Upper lobe of left lung (tissue), 4 donors: ENCODE data around the gene TRAFD1.

Experiments
- POLR2AphosphoS5 ChIP-seq, 2 donors: sonication (generic); formaldehyde crosslinking; IDR thresholded peaks; one replicate each; pipeline ENCODE4 v1.5.1; 2017; ENCODE audit warnings: antibody characterized with exemption in 2 of 2
- TF ChIP-seq, protein P1 (sequence below), 6 experiments: fragments of 450-650 bp in 4 of 6; fragments of 200-600 bp in 2 of 6; sonication (generic) in 2 of 6; IDR thresholded peaks; one replicate each; pipeline ENCODE4 v1.5.1; 2016 to 2019; ENCODE audit warnings: antibody characterized with exemption in 6 of 6

DNA sequence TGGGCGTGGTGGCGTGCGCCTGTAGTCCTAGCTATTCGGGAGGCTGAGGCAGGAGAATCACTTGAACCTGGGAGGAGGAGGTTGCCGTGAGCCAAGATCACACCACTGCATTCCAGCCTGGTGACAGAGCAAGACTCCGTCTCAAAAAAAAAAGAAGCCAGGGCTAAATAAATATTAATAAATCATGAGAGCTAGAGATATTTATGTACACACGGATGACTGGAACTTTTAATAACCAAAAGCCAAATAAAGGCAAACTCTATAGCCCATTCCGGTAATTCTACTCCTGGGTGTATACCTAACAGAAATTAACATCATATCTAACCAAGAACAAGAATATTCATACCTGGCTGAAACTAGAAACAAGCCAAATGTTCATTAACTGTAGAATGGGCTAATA is 7.7 kb upstream of the TRAFD1 start:
- TF ChIP-seq, protein P1, sequence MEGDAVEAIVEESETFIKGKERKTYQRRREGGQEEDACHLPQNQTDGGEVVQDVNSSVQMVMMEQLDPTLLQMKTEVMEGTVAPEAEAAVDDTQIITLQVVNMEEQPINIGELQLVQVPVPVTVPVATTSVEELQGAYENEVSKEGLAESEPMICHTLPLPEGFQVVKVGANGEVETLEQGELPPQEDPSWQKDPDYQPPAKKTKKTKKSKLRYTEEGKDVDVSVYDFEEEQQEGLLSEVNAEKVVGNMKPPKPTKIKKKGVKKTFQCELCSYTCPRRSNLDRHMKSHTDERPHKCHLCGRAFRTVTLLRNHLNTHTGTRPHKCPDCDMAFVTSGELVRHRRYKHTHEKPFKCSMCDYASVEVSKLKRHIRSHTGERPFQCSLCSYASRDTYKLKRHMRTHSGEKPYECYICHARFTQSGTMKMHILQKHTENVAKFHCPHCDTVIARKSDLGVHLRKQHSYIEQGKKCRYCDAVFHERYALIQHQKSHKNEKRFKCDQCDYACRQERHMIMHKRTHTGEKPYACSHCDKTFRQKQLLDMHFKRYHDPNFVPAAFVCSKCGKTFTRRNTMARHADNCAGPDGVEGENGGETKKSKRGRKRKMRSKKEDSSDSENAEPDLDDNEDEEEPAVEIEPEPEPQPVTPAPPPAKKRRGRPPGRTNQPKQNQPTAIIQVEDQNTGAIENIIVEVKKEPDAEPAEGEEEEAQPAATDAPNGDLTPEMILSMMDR (IDR thresholded peaks at IDR 0.05): no peak
- TF ChIP-seq POLR2AphosphoS5 (IDR thresholded peaks at IDR 0.05): no peak
